Measurements from ENCODE around the gene FAM76B.
"Not testable (repeated sequence)": the region's sequence is repeated elsewhere in the genome, so short reads cannot be mapped to it uniquely, and the experiment has no call there.

The FAM76B gene

GRCh38 chr11:95789506-95790122, at the start of gene FAM76B:
Gene FAM76B (minus strand): TSS chr11:95789782. CDS start chr11:95789478, 304 bp downstream.
- peak; percentile 90 to 99 for DNase-seq (ENCODE audit: extremely low read depth in 1 of 2, low read depth in 1 of 2)

- peak; percentile 1 to 15 for DNase-seq (ENCODE audit: extremely low read depth in 1 of 2, low read depth in 1 of 2)
Measured at GRCh38 chr11:95835768-95836488, 46.3 kb upstream of the FAM76B start.

GRCh38 chr11:95835351-95835750, 45.8 kb upstream of the FAM76B start:
- DNase-seq (ENCODE audit: extremely low read depth in 1 of 2, low read depth in 1 of 2): no peak

GRCh38 chr11:95833378-95833777, 43.8 kb upstream of the FAM76B start:
- no peak for DNase-seq (ENCODE audit: extremely low read depth in 1 of 2, low read depth in 1 of 2)

- DNase-seq (ENCODE audit: extremely low read depth in 1 of 2, low read depth in 1 of 2): no peak
Measured at GRCh38 chr11:95832763-95833162, 43.2 kb upstream of the FAM76B start.

GRCh38 chr11:95831198-95831883, 41.8 kb upstream of the FAM76B start:
- no peak for DNase-seq (ENCODE audit: extremely low read depth in 1 of 2, low read depth in 1 of 2)

- no peak for DNase-seq (ENCODE audit: extremely low read depth in 1 of 2, low read depth in 1 of 2)
Measured at GRCh38 chr11:95829580-95830259, 40.1 kb upstream of the FAM76B start.

- DNase-seq (ENCODE audit: extremely low read depth in 1 of 2, low read depth in 1 of 2): no peak
Measured at GRCh38 chr11:95827696-95828095, 38.1 kb upstream of the FAM76B start.

GRCh38 chr11:95821640-95822039, 32.1 kb upstream of the FAM76B start:
- no peak for DNase-seq (ENCODE audit: extremely low read depth in 1 of 2, low read depth in 1 of 2)

- DNase-seq (ENCODE audit: extremely low read depth in 1 of 2, low read depth in 1 of 2): no peak
Measured at GRCh38 chr11:95816037-95816436, 26.5 kb upstream of the FAM76B start.

GRCh38 chr11:95811052-95811451, 21.5 kb upstream of the FAM76B start:
- DNase-seq (ENCODE audit: extremely low read depth in 1 of 2, low read depth in 1 of 2): not testable (repeated sequence)

- DNase-seq (ENCODE audit: extremely low read depth in 1 of 2, low read depth in 1 of 2): not testable (repeated sequence)
Measured at GRCh38 chr11:95806464-95806863, 16.9 kb upstream of the FAM76B start.

- DNase-seq (ENCODE audit: extremely low read depth in 1 of 2, low read depth in 1 of 2): no peak
Measured at GRCh38 chr11:95805869-95806268, 16.3 kb upstream of the FAM76B start.

GRCh38 chr11:95803973-95804372, 14.4 kb upstream of the FAM76B start:
- no peak for DNase-seq (ENCODE audit: extremely low read depth in 1 of 2, low read depth in 1 of 2)

GRCh38 chr11:95802806-95803205, 13.2 kb upstream of the FAM76B start:
- DNase-seq (ENCODE audit: extremely low read depth in 1 of 2, low read depth in 1 of 2): no peak

- DNase-seq (ENCODE audit: extremely low read depth in 1 of 2, low read depth in 1 of 2): no peak
Measured at GRCh38 chr11:95800438-95800837, 10.9 kb upstream of the FAM76B start.

GRCh38 chr11:95799546-95799945, 10.0 kb upstream of the FAM76B start:
- DNase-seq (ENCODE audit: extremely low read depth in 1 of 2, low read depth in 1 of 2): no peak

GRCh38 chr11:95796501-95796900, 6.9 kb upstream of the FAM76B start:
- no peak for DNase-seq (ENCODE audit: extremely low read depth in 1 of 2, low read depth in 1 of 2)

- DNase-seq (ENCODE audit: extremely low read depth in 1 of 2, low read depth in 1 of 2): no peak
Measured at GRCh38 chr11:95795627-95796295, 6.2 kb upstream of the FAM76B start.

- DNase-seq (ENCODE audit: extremely low read depth in 1 of 2, low read depth in 1 of 2): no peak
Measured at GRCh38 chr11:95794086-95794485, 4.5 kb upstream of the FAM76B start.

- no peak for DNase-seq (ENCODE audit: extremely low read depth in 1 of 2, low read depth in 1 of 2)
Measured at GRCh38 chr11:95793116-95793515, 3.5 kb upstream of the FAM76B start.

All from activated CD8-positive, alpha-beta memory T cell treated with anti-CD3 and anti-CD28 coated beads for 1 hour (primary cell).